ENCODE measurements around the gene SMU1.
"Not testable (repeated sequence)": the region's sequence is repeated elsewhere in the genome, so short reads cannot be mapped to it uniquely, and the experiment has no call there.

SMU1 gene

DNA sequence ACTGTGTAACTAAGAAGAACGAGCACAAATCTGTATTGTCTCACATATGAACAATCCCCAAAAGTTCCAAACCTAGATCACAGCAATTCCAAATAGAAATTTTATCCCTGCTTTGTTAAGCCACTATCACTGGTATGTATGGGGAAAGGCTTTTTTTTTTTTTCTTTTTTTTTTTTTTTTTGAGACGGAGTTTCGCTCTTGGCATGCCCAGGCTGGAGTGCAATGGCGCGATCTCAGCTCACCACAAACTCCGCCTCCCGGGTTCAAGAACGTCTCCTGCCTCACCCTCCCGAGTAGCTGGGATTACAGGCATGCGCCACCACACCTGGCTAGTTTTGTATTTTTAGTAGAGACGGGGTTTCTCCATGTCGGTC lies 75.8 kb downstream of the SMU1 start:
- not testable (repeated sequence) for H3K4me1 ChIP-seq (ENCODE audit: control insufficient read depth in 2 of 2, insufficient read depth in 1 of 2, low read depth in 1 of 2, low read length in 2 of 2); H2BK12ac ChIP-seq (ENCODE audit: low read length); H2AK5ac ChIP-seq (ENCODE audit: low read depth, low read length); H3K14ac ChIP-seq (ENCODE audit: low read length); H2BK120ac ChIP-seq (ENCODE audit: low read depth, low read length); H2BK15ac ChIP-seq (ENCODE audit: low read length); H4K91ac ChIP-seq (ENCODE audit: low read depth, low read length, poor library complexity); H3K79me1 ChIP-seq (ENCODE audit: low read depth, low read length); H3K23ac ChIP-seq (ENCODE audit: low read depth, low read length, poor library complexity); H3K4ac ChIP-seq (ENCODE audit: low read length); H3K18ac ChIP-seq (ENCODE audit: low read length); H3K27ac ChIP-seq (replicated peaks; ENCODE audit: low read length); H3K9ac ChIP-seq (ENCODE audit: low read depth, low read length, poor library complexity); H3K27me3 ChIP-seq (ENCODE audit: control insufficient read depth in 3 of 3, insufficient read depth in 3 of 3, low read depth in 1 of 3, low read length in 3 of 3); DNase-seq (ENCODE audit: low spot score); H4K8ac ChIP-seq (ENCODE audit: low read depth, low read length); H3K9me3 ChIP-seq (replicated peaks in 1 of 2; ENCODE audit: control insufficient read depth in 2 of 2, insufficient read depth in 1 of 2, low read depth in 1 of 2, low read length in 2 of 2); H2BK5ac ChIP-seq (ENCODE audit: low read length)
- peak overlapping the region; percentile 60 for H3K4me2 ChIP-seq (ENCODE audit: insufficient read depth, low read length, poor library complexity, severe bottlenecking)
- WGBS, 2 donors (ENCODE audit: extremely low coverage in 2 of 2, insufficient read length in 2 of 2, insufficient replicate concordance in 1 of 2): no CpG with 5 or more reads among the region's 12 CpGs
- peak overlapping the region; percentile 81 to 90 for H3K4me3 ChIP-seq (ENCODE audit: low read length in 2 of 2)
- peak overlapping the region; percentile 73 for H2AFZ ChIP-seq (ENCODE audit: low read length)
- peaks cover 1 to 25% of the 10 kb centered on the region in 2 donors for H3K36me3 ChIP-seq (replicated peaks in 1 of 2; ENCODE audit: control insufficient read depth in 2 of 2, insufficient read depth in 2 of 2, low read length in 2 of 2)

DNA sequence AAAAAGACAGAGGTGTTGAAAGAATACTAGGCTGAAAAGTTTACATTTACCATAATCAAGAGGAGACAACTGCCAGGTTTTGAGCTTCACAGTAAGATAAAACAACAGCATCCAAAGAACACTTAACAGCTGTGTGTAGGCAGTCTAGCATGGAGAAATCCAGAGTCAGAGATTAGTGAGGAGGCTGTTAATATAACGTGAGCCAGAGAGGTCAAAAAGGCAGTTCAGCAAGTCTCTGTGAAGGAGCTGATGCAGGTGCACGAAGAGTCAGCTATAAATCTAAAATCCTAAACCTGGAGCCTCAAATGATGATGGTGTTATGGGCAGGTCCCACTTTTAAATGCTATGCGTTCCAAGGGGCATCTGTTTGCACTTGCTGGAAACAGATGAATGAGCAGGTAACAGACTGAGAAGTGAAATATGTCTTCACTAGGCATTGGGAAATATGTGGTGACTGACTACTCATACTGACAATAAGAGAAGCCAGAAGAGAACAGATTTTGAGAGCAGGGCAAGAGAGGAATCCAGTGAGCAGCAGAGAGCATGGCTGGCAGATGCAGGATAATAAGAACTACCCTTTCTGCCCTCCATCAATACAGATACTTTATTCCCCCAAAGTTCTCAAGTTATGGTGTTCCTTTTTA lies 83.8 kb downstream of the SMU1 start:
- Histone ChIP-seq H3K27me3 (ENCODE audit: control insufficient read depth in 3 of 3, insufficient read depth in 3 of 3, low read depth in 1 of 3, low read length in 3 of 3) (no peaks in the 10 kb centered on the region), H3K36me3 (replicated peaks in 1 of 2; ENCODE audit: control insufficient read depth in 2 of 2, insufficient read depth in 2 of 2, low read length in 2 of 2) (peaks cover 14 to 63% of the 10 kb centered on the region in 2 donors), H2AFZ (ENCODE audit: low read length) (no peak overlapping the region), H3K9ac (ENCODE audit: low read depth, low read length, poor library complexity) (no peak overlapping the region), H3K9me3 (replicated peaks in 1 of 2; ENCODE audit: control insufficient read depth in 2 of 2, insufficient read depth in 1 of 2, low read depth in 1 of 2, low read length in 2 of 2) (no peaks in the 10 kb centered on the region), H3K79me1 (ENCODE audit: low read depth, low read length) (no peaks in the 10 kb centered on the region), H3K4ac (ENCODE audit: low read length) (no peak overlapping the region), H3K14ac (ENCODE audit: low read length) (no peak overlapping the region), H2AK5ac (ENCODE audit: low read depth, low read length) (no peak overlapping the region), H3K4me1 (ENCODE audit: control insufficient read depth in 2 of 2, insufficient read depth in 1 of 2, low read depth in 1 of 2, low read length in 2 of 2) (no peaks in the 10 kb centered on the region), H3K23ac (ENCODE audit: low read depth, low read length, poor library complexity) (no peak overlapping the region), H4K91ac (ENCODE audit: low read depth, low read length, poor library complexity) (no peak overlapping the region), H4K8ac (ENCODE audit: low read depth, low read length) (no peak overlapping the region), H2BK120ac (ENCODE audit: low read depth, low read length) (no peak overlapping the region), H2BK15ac (ENCODE audit: low read length) (no peak overlapping the region), H3K4me3 (ENCODE audit: low read length in 2 of 2) (no peak overlapping the region), H3K27ac (replicated peaks; ENCODE audit: low read length) (no peak overlapping the region), H3K18ac (ENCODE audit: low read length) (no peak overlapping the region), H2BK12ac (ENCODE audit: low read length) (no peak overlapping the region), H3K4me2 (ENCODE audit: insufficient read depth, low read length, poor library complexity, severe bottlenecking) (no peak overlapping the region), H2BK5ac (ENCODE audit: low read length) (no peak overlapping the region)
- DNase-seq (ENCODE audit: low spot score): no peak
- no CpG with 5 or more reads among the region's 3 CpGs for WGBS, 2 donors (ENCODE audit: extremely low coverage in 2 of 2, insufficient read length in 2 of 2, insufficient replicate concordance in 1 of 2)

- Histone ChIP-seq H3K36me3 (replicated peaks in 1 of 2; ENCODE audit: control insufficient read depth in 2 of 2, insufficient read depth in 2 of 2, low read length in 2 of 2) (peaks cover 21 to 63% of the 10 kb centered on the region in 2 donors), H4K8ac (ENCODE audit: low read depth, low read length) (no peak overlapping the region), H3K79me1 (ENCODE audit: low read depth, low read length) (no peaks in the 10 kb centered on the region)
Measured at GRCh38 chr9:32991897-32992594, 84.4 kb downstream of the SMU1 start.

More at GRCh38 chr9:32991897-32992594, 84.4 kb downstream of the SMU1 start:
- H2BK120ac ChIP-seq (ENCODE audit: low read depth, low read length): no peak overlapping the region
- no peak overlapping the region for H3K27ac ChIP-seq (replicated peaks; ENCODE audit: low read length)
- DNase-seq (ENCODE audit: low spot score): no peak
- no peak overlapping the region for H3K4ac ChIP-seq (ENCODE audit: low read length)
- no peak overlapping the region for H3K9ac ChIP-seq (ENCODE audit: low read depth, low read length, poor library complexity)
- H4K91ac ChIP-seq (ENCODE audit: low read depth, low read length, poor library complexity): no peak overlapping the region
- H3K14ac ChIP-seq (ENCODE audit: low read length): no peak overlapping the region
- H3K4me1 ChIP-seq (ENCODE audit: control insufficient read depth in 2 of 2, insufficient read depth in 1 of 2, low read depth in 1 of 2, low read length in 2 of 2): no peaks in the 10 kb centered on the region
- H2BK5ac ChIP-seq (ENCODE audit: low read length): no peak overlapping the region
- no peaks in the 10 kb centered on the region for H3K27me3 ChIP-seq (ENCODE audit: control insufficient read depth in 3 of 3, insufficient read depth in 3 of 3, low read depth in 1 of 3, low read length in 3 of 3)
- H3K18ac ChIP-seq (ENCODE audit: low read length): no peak overlapping the region
- no CpG with 5 or more reads among the region's 6 CpGs for WGBS, 2 donors (ENCODE audit: extremely low coverage in 2 of 2, insufficient read length in 2 of 2, insufficient replicate concordance in 1 of 2)
- H2BK15ac ChIP-seq (ENCODE audit: low read length): no peak overlapping the region
- H2AK5ac ChIP-seq (ENCODE audit: low read depth, low read length): no peak overlapping the region
- H2BK12ac ChIP-seq (ENCODE audit: low read length): no peak overlapping the region
- no peak overlapping the region for H3K4me2 ChIP-seq (ENCODE audit: insufficient read depth, low read length, poor library complexity, severe bottlenecking)
- H2AFZ ChIP-seq (ENCODE audit: low read length): no peak overlapping the region
- no peak overlapping the region for H3K23ac ChIP-seq (ENCODE audit: low read depth, low read length, poor library complexity)
- H3K9me3 ChIP-seq (replicated peaks in 1 of 2; ENCODE audit: control insufficient read depth in 2 of 2, insufficient read depth in 1 of 2, low read depth in 1 of 2, low read length in 2 of 2): no peaks in the 10 kb centered on the region
- H3K4me3 ChIP-seq (ENCODE audit: low read length in 2 of 2): no peak overlapping the region

All from neuronal stem cell (in vitro differentiated cells).